Caco-2 (cell line): ENCODE measurements around the gene DNASE1. TPM values are rescaled to one million over a fixed set of nuclear protein-coding genes. Genes with fewer than 3 reads are reported as not detected.

Experiments used
- BruUV-seq: library from RNA; stranded (reverse); fragments of 400-500 nt; replicated peaks from 2 replicates; lab custom pipeline; 2021; lab: Mats Ljungman, UMichigan
- CTCF ChIA-PET: fragments of 300-600 bp; sonication (Branson Sonifier 250); formaldehyde crosslinking; loops from one replicate; lab custom pipeline; 2022; ENCODE audit warnings: antibody characterized with exemption; lab: Charles Lee
- POLR2A ChIA-PET: fragments of 300-600 bp; sonication (Branson Sonifier 250); formaldehyde crosslinking; loops from one replicate; lab custom pipeline; 2022; ENCODE audit warnings: antibody characterized with exemption; lab: Charles Lee
- DNase-seq, 2 experiments: peaks; one replicate each; pipeline versions ENCODE4 v3.0.0 to v3.0.0-alpha.2; 2020 to 2022
- H3K27me3 ChIP-seq: replicated peaks from 2 replicates; pipeline ENCODE4 v1.6.0; 2011; ENCODE audit warnings: low read length; ENCODE audit not compliant: control insufficient read depth, insufficient read depth
- H3K36me3 ChIP-seq: 2 replicates; pipeline ENCODE4 v1.5.1; 2011; ENCODE audit warnings: low read length; ENCODE audit not compliant: control insufficient read depth, insufficient read depth
- H3K4me1 ChIP-seq: fragments of 250-450 bp; sonication (Bioruptor Pico); 2 replicates; pipeline ENCODE4 v1.5.1; 2020; ENCODE audit warnings: mild to moderate bottlenecking
- H3K4me3 ChIP-seq: 2 replicates; pipeline ENCODE4 v1.5.1; 2011; ENCODE audit warnings: low read depth, mild to moderate bottlenecking, control low read depth, low read length
- H3K9me3 ChIP-seq: fragments of 250-450 bp; sonication (Bioruptor Pico); 2 replicates; pipeline ENCODE4 v1.5.1; 2020; ENCODE audit warnings: mild to moderate bottlenecking, moderate library complexity
- H3K27ac Mint-ChIP-seq: one replicate; pipeline ENCODE4 v1.8.0; 2022; ENCODE audit warnings: mixed read lengths; ENCODE audit not compliant: unreplicated experiment
- H3K27me3 Mint-ChIP-seq: one replicate; pipeline ENCODE4 v1.8.0; 2022; ENCODE audit warnings: mixed read lengths; ENCODE audit not compliant: insufficient read depth, unreplicated experiment
- H3K36me3 Mint-ChIP-seq: one replicate; pipeline ENCODE4 v1.8.0; 2022; ENCODE audit warnings: mild to moderate bottlenecking, mixed read lengths; ENCODE audit not compliant: insufficient read depth, unreplicated experiment
- H3K4me1 Mint-ChIP-seq: one replicate; pipeline ENCODE4 v1.8.0; 2022; ENCODE audit warnings: low read depth, mixed read lengths; ENCODE audit not compliant: unreplicated experiment
- H3K4me3 Mint-ChIP-seq: one replicate; pipeline ENCODE4 v1.8.0; 2022; ENCODE audit warnings: mild to moderate bottlenecking, moderate library complexity, mixed read lengths; ENCODE audit not compliant: unreplicated experiment
- H3K9me3 Mint-ChIP-seq: one replicate; pipeline ENCODE4 v1.8.0; 2022; ENCODE audit warnings: mixed read lengths; ENCODE audit not compliant: unreplicated experiment
- intact Hi-C: fragments of 100-400 bp; cut with micrococcal nuclease; formaldehyde crosslinking; loops from one replicate; pipeline ENCODE4 v1.10.0; 2022; ENCODE audit not compliant: unreplicated experiment
- total RNA-seq: library from RNA; stranded (reverse); gene quantifications from 2 replicates; pipeline ENCODE4 v1.2.3, GENCODE V29; 2022
- TF ChIP-seq, protein P1 (sequence below), 2 experiments: fragments of 200-600 bp in 1 of 2; IDR thresholded peaks; 1 replicate in 1 of 2; 2 replicates in 1 of 2; pipeline versions ENCODE4 v1.5.1 to v1.8.0; 2011 to 2022; ENCODE audit warnings: antibody characterized with exemption in 1 of 2, control low read depth in 1 of 2, inconsistent platforms in 1 of 2, low read depth in 1 of 2, low read length in 1 of 2, mild to moderate bottlenecking in 1 of 2, moderate library complexity in 1 of 2; ENCODE audit not compliant: insufficient read depth in 1 of 2, severe bottlenecking in 1 of 2, unreplicated experiment in 1 of 2

DNASE1 gene
- total RNA-seq, 1 experiment from 2014 or later = 26.2 TPM

GRCh38 chr16:3665508-3665907 is 11.0 kb downstream of the DNASE1 start:
- intact Hi-C loops = no loop called here
- H3K36me3 ChIP-seq = peaks cover 2% of the 10 kb centered on the region
- CTCF ChIA-PET = interaction anchor here (0.6 kb wide), 1 partner anchor 215 kb away, joined by 3 read pairs; no protein-coding TSS in a partner anchor
- H3K4me3 ChIP-seq = no peak overlapping the region
- H3K27me3 ChIP-seq = no peaks in the 10 kb centered on the region
- Mint-ChIP-seq H3K4me3 (no peak overlapping the region), H3K9me3 (no peaks in the 10 kb centered on the region), H3K36me3 (peaks cover 81% of the 10 kb centered on the region), H3K27me3 (no peaks in the 10 kb centered on the region), H3K27ac (no peak overlapping the region), H3K4me1 (no peaks in the 10 kb centered on the region)
- POLR2A ChIA-PET = no interaction called here
- no peaks in the 10 kb centered on the region for H3K9me3 ChIP-seq
- H3K4me1 ChIP-seq = no peaks in the 10 kb centered on the region
- TF ChIP-seq, protein P1, sequence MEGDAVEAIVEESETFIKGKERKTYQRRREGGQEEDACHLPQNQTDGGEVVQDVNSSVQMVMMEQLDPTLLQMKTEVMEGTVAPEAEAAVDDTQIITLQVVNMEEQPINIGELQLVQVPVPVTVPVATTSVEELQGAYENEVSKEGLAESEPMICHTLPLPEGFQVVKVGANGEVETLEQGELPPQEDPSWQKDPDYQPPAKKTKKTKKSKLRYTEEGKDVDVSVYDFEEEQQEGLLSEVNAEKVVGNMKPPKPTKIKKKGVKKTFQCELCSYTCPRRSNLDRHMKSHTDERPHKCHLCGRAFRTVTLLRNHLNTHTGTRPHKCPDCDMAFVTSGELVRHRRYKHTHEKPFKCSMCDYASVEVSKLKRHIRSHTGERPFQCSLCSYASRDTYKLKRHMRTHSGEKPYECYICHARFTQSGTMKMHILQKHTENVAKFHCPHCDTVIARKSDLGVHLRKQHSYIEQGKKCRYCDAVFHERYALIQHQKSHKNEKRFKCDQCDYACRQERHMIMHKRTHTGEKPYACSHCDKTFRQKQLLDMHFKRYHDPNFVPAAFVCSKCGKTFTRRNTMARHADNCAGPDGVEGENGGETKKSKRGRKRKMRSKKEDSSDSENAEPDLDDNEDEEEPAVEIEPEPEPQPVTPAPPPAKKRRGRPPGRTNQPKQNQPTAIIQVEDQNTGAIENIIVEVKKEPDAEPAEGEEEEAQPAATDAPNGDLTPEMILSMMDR (IDR thresholded peaks at IDR 0.05; ENCODE audit: insufficient read depth in 1 of 2, low read depth in 1 of 2, low read length in 1 of 2, severe bottlenecking in 1 of 2, unreplicated experiment in 1 of 2) = no peak
- BruUV-seq = no TSS peak
- DNase-seq = no peak

GRCh38 chr16:3668626-3669025 is 14.1 kb downstream of the DNASE1 start:
- BruUV-seq = no TSS peak
- intact Hi-C loops = no loop called here

GRCh38 chr16:3669082-3669481 is 14.6 kb downstream of the DNASE1 start:
- no TSS peak for BruUV-seq
- Histone ChIP-seq H3K4me3 (no peak overlapping the region), H3K36me3 (no peaks in the 10 kb centered on the region; the same call in 1 of the 2 replicates), H3K9me3 (no peaks in the 10 kb centered on the region), H3K27me3 (no peaks in the 10 kb centered on the region), H3K4me1 (no peaks in the 10 kb centered on the region)
- Mint-ChIP-seq H3K9me3 (no peaks in the 10 kb centered on the region), H3K4me3 (no peak overlapping the region), H3K36me3 (peaks cover 79% of the 10 kb centered on the region), H3K27me3 (no peaks in the 10 kb centered on the region), H3K27ac (no peak overlapping the region), H3K4me1 (no peaks in the 10 kb centered on the region)
- ChIA-PET POLR2A (no interaction called here), CTCF (interaction anchor here (0.7 kb wide), 1 partner anchor 147 kb away, joined by 8 read pairs; no protein-coding TSS in a partner anchor)
- TF ChIP-seq, protein P1 (IDR thresholded peaks at IDR 0.05; ENCODE audit: insufficient read depth in 1 of 2, low read depth in 1 of 2, low read length in 1 of 2, severe bottlenecking in 1 of 2, unreplicated experiment in 1 of 2) = no peak
- intact Hi-C loops = no loop called here
- DNase-seq = no peak

More at GRCh38 chr16:3668626-3669025, 14.1 kb downstream of the DNASE1 start:
- no peak overlapping the region for H3K27ac Mint-ChIP-seq
- H3K4me3 Mint-ChIP-seq = no peak overlapping the region
- CTCF ChIA-PET = no interaction called here
- H3K36me3 ChIP-seq = no peaks in the 10 kb centered on the region; the same call in 1 of the 2 replicates
- no peak overlapping the region for H3K4me3 ChIP-seq
- no peaks in the 10 kb centered on the region for H3K4me1 ChIP-seq
- POLR2A ChIA-PET = no interaction called here
- H3K4me1 Mint-ChIP-seq = no peaks in the 10 kb centered on the region
- H3K9me3 Mint-ChIP-seq = no peaks in the 10 kb centered on the region
- H3K9me3 ChIP-seq = no peaks in the 10 kb centered on the region
- TF ChIP-seq, protein P1 (IDR thresholded peaks at IDR 0.05; ENCODE audit: insufficient read depth in 1 of 2, low read depth in 1 of 2, low read length in 1 of 2, severe bottlenecking in 1 of 2, unreplicated experiment in 1 of 2) = no peak
- DNase-seq = no peak
- H3K36me3 Mint-ChIP-seq = peaks cover 76% of the 10 kb centered on the region
- no peaks in the 10 kb centered on the region for H3K27me3 ChIP-seq
- H3K27me3 Mint-ChIP-seq = no peaks in the 10 kb centered on the region
